ENCODE data around the gene SLIT1.

- TF ChIP-seq, protein P1, sequence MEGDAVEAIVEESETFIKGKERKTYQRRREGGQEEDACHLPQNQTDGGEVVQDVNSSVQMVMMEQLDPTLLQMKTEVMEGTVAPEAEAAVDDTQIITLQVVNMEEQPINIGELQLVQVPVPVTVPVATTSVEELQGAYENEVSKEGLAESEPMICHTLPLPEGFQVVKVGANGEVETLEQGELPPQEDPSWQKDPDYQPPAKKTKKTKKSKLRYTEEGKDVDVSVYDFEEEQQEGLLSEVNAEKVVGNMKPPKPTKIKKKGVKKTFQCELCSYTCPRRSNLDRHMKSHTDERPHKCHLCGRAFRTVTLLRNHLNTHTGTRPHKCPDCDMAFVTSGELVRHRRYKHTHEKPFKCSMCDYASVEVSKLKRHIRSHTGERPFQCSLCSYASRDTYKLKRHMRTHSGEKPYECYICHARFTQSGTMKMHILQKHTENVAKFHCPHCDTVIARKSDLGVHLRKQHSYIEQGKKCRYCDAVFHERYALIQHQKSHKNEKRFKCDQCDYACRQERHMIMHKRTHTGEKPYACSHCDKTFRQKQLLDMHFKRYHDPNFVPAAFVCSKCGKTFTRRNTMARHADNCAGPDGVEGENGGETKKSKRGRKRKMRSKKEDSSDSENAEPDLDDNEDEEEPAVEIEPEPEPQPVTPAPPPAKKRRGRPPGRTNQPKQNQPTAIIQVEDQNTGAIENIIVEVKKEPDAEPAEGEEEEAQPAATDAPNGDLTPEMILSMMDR (IDR thresholded peaks at IDR 0.05; ENCODE audit: insufficient read depth, low read depth, low read length), result no peak
- TF ChIP-seq EZH2 (IDR thresholded peaks at IDR 0.05; ENCODE audit: insufficient read depth, low read length), result peak; percentile 17
These were observed 88.7 kb downstream of the SLIT1 start for GRCh38 chr10:97097084-97097433.
